LNCaP clone FGC (cell line): Measurements from ENCODE around the gene SCAMP2.
"Not testable (repeated sequence)": the region's sequence is repeated elsewhere in the genome, so short reads cannot be mapped to it uniquely, and the experiment has no call there.

ENCODE experiments used
- DNase-seq: peaks from one replicate; pipeline ENCODE4 v3.0.0-alpha.2; 2011; ENCODE audit warnings: low read depth
- H3K4me3 ChIP-seq: 2 replicates; pipeline ENCODE4 v1.5.1; 2011; ENCODE audit warnings: mild to moderate bottlenecking, low read depth, low read length, control low read depth
- TF ChIP-seq, protein P1 (sequence below): IDR thresholded peaks from 2 replicates; pipeline ENCODE4 v1.5.1; 2012; ENCODE audit warnings: mild to moderate bottlenecking; ENCODE audit not compliant: control insufficient read depth, insufficient read depth; ENCODE audit errors: extremely low read depth

The SCAMP2 gene, protein sequence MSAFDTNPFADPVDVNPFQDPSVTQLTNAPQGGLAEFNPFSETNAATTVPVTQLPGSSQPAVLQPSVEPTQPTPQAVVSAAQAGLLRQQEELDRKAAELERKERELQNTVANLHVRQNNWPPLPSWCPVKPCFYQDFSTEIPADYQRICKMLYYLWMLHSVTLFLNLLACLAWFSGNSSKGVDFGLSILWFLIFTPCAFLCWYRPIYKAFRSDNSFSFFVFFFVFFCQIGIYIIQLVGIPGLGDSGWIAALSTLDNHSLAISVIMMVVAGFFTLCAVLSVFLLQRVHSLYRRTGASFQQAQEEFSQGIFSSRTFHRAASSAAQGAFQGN

DNA sequence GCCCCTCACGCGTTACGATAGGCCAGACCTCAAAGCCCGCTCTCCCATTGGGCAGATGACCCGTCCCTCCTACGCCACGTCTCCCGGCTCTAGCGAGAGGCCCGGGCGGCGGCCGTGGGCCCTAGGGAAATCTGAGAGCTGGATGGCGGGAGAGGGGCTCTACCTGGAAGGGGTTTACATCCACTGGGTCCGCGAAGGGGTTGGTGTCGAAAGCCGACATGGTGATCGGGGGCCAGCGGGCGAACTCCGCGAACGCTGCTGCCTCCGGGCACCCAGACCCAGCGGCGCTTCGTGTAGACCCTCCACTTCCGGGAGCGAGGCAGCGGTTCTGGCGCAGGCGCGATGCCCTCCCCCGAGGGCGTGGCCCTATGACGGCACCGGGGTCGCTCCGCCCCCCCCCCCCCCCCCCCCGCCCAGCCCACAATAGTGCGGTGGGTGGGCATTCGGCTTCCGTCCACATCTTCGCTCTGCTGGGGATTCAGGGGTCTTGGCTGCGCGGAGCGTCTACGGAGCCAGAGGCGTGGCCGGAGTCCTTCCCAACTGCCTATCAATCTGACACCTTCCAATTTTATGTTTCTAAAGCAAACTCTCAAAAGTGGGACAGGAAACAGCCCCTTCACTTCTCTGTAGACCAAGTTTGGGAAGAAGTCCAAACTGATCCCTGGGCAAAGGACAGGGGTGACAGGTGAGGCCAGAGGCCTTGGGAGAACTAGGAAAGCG is at the start of gene SCAMP2:
Gene SCAMP2, minus strand, starts transcription at position 330 of the 720 bp plus-strand sequence. Its CDS starts 110 bp downstream, at position 220.
- TF ChIP-seq, protein P1, sequence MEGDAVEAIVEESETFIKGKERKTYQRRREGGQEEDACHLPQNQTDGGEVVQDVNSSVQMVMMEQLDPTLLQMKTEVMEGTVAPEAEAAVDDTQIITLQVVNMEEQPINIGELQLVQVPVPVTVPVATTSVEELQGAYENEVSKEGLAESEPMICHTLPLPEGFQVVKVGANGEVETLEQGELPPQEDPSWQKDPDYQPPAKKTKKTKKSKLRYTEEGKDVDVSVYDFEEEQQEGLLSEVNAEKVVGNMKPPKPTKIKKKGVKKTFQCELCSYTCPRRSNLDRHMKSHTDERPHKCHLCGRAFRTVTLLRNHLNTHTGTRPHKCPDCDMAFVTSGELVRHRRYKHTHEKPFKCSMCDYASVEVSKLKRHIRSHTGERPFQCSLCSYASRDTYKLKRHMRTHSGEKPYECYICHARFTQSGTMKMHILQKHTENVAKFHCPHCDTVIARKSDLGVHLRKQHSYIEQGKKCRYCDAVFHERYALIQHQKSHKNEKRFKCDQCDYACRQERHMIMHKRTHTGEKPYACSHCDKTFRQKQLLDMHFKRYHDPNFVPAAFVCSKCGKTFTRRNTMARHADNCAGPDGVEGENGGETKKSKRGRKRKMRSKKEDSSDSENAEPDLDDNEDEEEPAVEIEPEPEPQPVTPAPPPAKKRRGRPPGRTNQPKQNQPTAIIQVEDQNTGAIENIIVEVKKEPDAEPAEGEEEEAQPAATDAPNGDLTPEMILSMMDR: no peak
- H3K4me3 ChIP-seq: peak within 1 kb of the TSS; percentile 82
- peak; percentile 76 for DNase-seq

DNA sequence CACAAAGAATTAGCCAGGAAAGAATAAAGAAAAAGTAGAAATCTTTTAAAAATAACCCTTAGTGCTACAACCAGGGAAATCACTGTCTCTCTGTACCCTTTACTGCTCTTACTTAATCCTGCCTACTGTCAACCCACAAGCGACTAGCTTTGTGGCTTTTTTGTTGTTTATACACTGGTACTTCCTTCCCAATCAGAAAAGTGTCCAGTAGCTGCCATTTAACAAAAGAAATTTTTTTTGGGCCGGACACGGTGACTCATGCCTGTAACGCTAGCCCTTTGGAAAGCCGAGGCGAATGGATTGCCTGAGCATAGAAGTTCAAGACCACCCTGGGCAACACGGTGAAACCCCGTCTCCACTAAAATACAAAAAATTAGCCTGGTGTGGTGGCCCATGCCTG is 47.3 kb upstream of the SCAMP2 start:
- DNase-seq: no peak
- no peak overlapping the region for H3K4me3 ChIP-seq
- TF ChIP-seq, protein P1: no peak

DNA sequence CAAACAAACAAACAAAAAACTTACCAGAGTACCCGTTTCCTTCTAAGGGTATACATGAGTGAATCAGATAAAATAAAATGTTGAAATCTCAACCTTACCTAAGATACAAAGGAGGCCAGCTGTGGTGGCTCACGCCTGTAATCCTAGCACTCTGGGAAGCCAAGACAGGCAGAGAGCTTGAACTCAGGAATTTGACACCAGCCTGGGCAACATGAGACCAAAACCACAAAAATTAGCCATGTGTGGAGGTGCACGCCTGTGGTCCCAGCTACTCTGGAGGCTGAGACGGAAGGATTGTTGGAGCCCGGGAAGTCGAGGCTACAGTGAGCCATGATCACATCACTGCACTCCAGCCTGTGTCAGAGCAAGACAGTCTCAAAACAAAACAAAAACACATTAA is 44.5 kb upstream of the SCAMP2 start:
- DNase-seq: no peak
- H3K4me3 ChIP-seq: no peak overlapping the region
- TF ChIP-seq, protein P1: no peak

DNA sequence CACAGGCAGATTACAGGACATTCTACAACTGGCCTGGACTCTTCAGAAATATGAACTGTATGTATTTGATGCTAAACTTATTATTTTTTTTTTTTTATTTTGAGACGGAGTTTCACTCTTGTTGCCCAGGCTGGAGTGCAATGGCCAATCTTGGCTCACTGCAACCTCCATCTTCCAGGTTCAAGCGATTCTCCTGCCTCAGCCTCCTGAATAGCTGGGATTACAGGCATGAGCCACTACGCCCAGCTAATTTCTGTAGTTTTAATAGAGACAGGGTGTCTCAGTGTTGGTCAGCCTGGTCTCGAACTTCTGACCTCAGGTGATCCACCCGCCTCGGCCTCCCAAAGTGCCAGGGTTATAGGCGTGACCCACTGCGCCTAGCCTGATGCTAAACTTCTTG is 40.6 kb upstream of the SCAMP2 start:
- DNase-seq, H3K4me3 ChIP-seq: not testable (repeated sequence)

DNA sequence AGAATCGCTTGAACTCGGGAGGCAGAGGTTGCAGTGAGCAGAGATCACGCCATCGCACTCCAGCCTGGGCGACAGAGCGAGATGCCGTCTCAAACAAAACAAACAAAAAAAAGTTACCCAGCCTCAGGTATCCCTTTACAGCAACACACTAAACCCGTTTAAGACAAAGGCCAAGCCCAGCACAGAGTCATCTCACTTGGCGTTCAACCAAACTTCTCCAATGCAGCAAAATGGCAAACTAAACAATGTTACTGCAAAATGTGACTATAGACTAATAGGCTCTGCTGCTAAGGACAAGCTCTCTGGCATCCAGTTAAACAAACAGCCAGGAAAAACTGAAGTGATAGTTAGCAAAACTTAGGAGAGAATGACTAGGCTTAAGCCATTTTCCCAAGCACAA is 39.9 kb upstream of the SCAMP2 start:
- TF ChIP-seq, protein P1: no peak
- H3K4me3 ChIP-seq: no peak overlapping the region
- DNase-seq: peak; percentile 87

DNA sequence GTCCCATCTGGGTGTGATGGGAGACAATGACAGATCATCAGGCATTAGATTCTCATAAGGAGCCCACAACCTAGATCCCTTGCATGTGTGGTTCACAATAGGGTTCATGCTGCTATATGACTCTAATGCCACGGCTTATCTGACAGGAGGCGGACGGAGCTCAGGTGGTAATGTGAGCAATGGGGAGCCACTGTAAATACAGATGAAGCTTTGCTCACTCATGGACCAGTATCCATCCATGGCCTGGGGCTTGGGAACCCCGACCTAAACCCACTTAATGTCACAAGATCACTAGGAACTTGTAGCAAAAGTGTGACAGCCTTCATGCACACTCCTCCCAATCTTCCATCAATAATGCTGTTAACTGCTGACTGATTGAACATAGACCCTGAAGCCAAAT is 35.5 kb upstream of the SCAMP2 start:
- DNase-seq: no peak
- H3K4me3 ChIP-seq: no peak overlapping the region
- TF ChIP-seq, protein P1: no peak

DNA sequence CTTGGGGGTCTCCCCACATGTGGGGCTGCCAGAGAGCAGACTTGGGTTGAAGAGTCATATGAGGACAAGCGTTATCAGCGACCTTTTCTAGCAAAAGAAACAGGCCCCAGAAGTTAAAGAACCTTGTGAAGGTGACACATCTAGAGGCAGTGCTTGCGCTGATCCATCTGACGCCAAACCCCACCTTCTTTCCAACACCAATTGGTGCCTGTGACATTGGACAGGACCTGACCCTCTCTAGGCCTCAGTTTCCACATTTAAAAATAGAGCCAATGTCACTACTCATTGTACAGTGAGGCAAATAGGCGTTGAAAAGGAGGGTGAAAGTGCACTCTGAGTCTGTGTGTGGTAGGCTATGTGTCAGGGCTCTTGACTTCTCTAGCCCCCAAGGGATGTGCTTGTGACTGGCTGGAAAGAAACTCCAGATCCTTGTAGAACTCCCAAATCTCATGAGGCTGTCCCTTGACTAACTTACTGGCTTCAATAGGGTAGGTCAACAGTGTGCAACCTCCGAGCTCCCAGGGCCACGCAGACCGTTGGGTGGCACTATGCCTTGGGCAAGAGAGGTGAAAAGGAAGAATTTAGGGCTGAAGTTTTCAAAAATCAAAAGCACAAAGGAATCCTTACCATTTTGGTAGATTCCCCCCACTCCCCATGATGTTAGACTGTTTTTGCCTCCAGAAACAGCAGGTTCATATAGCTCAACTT is 34.2 kb upstream of the SCAMP2 start:
- TF ChIP-seq, protein P1: no peak
- peak overlapping the region; percentile 87 for H3K4me3 ChIP-seq
- DNase-seq: no peak
